NCI-H345 (cell line): ENCODE results near the gene RPS24.

Experiments used
- DNase-seq: peaks from one replicate; lab custom pipeline; 2025; lab: John Stamatoyannopoulos, UW

The RPS24 gene

DNA sequence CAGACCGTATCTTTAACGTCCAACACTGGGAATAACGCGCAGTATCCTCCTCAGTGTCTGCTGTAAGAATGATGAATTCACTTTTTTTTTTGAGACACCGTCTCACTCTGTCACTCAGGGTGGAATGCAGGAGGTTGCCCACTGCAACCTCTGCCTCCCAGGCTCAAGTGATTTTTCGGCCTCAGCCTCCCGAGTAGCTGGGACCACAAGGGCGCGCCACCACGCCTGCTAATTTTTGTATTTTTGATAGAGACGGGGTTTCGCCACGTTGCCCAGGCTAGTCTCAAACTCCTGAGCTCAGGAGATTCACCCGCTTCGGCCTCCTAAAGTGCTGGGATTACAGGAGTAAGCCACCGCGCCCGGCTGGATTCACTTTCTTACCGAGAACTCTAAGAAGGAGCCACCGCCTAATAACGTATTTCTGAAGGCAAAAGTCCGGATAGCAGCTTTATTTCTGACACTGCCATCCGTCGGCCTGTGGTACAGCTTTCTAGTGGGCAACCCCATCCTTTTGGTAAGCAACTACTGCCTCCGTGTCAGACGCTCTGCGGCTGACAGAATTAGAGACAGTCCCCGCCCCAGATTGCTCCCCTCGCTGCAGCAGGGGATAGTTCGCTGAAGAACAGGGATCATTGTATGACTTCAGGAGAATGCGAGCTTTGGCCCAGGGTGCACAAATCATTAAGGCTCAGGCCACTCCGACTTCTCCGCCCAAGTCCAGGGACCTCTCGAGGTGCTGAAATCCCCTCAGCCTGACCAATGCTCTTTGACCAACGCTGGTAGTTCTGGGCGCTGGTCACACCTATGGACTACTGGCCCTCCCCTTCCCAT is 5.0 kb upstream of the RPS24 start:
- no peak for DNase-seq

DNA sequence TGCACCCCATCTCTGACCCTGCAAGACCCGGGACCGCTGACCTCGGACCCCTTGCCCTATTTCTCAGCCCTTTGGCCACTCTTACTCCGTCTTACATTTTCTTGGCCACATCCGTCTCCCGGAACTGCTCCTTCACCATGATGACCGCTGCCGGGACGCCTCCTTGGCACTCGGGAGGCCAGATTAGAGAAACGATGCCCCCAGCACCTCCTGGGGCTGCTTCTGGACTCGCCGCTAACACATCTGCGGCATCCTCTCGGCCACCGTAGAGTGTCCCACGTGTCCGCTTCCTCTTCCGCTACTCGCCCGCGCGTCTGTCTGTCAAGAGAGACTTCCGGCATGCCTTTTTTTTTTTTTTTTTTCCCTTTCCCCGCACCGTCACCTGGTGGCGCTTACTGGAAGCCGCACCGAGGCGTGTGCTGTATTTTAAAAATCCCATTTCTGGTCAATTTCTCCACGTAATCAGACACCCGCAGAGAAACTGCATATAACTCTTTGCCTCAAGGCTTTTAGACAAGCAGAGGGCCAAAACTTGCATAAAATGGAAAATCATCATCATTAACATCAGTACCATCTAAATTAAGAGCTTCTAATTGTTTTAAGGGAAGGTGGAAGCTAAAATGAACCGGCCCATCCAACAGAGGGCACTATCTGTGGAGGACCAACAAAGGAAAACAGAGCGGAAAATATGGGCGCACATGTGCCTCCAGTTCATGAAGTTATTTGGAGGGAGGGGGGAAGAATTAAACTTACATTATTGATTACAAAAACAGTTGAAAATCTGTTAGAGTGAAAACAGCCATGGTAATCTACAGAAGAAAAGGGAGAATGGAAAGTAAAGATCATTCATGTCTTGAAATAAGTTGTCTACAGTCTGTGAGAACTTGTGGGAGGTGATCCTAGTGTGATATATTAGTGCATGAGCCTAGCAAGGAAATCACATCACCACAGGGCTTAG is 4.1 kb upstream of the RPS24 start, which contains the start of gene POLR3A:
Gene POLR3A (minus strand): TSS at position 247 of the 958 bp plus-strand sequence. CDS start 108 bp downstream, at position 139.
- DNase-seq = peak; percentile 92

DNA sequence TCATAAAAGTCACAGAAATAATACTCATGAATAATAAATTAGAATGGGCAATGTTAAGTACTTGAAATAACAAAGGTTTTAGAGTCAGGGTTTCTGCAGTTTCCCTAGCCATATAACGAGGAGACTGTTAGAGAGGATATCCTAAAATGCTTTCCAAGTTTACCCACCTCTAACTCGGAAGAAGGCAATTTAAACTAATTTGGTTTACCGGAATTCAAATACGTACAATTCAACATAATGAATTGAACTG is 351 bp upstream of the RPS24 start:
- no peak for DNase-seq

DNA sequence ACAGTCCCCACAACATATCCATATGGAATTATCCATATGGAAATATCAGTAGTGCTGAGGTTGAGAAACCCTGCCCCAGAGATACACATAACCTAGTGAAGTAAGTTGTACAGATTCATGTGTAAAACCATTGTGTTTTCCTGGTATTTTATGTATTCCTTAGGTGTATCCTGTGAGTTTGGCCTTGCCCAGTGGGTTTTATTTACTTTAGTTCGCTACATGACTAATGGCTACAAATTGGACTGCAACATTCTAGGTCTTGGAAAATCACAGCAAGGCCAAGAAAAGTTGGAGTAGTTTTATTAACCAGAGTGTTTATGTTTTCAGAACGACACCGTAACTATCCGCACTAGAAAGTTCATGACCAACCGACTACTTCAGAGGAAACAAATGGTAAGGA is 1.4 kb downstream of the RPS24 start:
- DNase-seq = no peak

DNA sequence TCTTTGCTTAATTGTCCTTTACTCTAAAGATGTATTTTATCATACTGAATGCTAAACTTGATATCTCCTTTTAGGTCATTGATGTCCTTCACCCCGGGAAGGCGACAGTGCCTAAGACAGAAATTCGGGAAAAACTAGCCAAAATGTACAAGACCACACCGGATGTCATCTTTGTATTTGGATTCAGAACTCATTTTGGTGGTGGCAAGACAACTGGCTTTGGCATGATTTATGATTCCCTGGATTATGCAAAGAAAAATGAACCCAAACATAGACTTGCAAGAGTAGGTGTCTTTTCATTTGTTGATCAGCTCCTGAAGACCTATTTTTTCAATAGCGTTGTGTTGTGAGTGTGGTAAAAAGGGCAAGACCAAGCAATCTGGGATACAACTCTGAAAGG is 1.8 kb downstream of the RPS24 start:
- no peak for DNase-seq

DNA sequence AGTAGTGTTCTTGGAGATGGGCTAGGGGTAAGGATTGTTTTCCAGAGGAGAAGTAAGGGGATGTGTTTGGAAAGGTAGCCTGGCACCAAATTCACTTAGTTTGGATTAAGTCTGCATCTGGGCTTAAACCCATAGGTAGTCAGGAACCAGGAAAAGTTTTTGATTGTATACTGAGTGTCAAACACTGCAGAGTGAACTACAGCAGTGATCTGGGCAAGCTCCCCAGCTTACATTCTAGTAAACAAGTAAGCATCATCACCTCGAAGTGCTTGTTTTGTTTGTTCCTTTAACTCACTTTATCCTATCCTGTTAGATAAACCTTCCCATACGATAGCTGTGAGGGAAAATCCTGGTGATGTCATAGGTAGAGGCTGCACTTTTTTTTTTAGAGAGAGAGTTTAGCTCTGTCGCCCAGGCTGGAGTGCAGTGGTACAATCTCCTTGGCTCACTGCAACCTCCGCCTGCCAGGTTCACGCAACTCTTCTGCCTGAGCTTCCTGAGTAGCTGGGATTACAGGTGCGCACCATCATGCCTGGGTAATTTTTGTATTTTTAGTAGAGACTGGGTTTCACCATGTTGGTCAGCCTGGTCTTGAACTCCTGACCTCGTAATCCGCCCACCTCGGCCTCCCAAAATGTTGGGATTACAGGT is 2.4 kb downstream of the RPS24 start:
- DNase-seq = no peak

DNA sequence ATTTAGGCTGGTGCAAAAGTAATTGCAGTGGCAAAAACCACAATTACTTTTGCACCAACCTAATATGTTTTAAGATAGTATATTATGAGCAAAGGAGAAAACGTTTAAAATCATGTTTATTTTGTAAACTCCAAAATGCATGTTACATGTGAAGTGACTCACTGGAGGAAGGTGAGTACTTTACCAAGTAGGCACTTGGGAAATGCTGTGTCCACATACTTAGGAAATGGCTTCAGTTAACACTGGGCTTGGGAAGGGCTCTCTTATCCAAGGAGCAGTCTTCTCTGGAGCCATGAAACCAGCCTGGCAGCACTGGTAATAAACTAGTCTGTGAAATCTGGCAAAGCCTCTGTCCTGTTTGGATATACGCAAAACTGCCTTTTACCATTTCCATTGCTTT is 4.4 kb downstream of the RPS24 start:
- DNase-seq = no peak

DNA sequence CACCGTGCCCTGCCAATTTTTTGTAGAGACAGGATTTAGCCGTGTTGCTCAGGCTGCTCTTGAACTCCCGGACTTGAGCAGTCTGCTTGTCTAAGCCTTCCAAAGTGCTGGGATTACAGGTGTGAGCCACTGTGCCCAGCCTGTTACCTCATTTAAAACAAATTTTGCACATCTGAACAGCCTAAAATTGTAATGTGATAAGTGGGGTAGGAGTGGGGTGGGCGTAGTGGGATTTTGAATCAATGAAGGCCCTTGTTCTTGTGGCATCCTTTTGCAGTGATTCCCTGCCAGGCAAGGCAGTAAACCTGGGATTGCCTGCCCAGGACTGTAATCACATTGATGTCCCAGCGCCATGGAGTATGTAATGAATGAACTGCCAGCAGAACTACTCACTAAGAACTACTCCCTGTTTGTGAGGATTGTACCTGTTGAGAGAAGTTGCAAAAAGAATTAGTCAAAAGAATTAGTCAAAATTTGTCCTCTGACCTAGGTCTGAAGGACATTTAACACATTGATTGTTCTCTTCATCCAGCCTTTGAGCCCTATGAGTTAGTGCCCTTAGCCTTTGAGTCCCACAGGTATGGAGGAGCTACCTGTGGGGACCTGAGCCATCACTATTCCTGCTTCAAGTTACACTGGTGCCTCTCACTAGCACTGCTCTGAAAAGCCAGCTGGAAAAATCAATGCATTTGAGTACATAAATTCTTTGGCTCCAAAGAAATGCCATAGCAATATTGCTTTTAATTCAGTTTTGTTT is 5.3 kb downstream of the RPS24 start:
- DNase-seq = no peak

DNA sequence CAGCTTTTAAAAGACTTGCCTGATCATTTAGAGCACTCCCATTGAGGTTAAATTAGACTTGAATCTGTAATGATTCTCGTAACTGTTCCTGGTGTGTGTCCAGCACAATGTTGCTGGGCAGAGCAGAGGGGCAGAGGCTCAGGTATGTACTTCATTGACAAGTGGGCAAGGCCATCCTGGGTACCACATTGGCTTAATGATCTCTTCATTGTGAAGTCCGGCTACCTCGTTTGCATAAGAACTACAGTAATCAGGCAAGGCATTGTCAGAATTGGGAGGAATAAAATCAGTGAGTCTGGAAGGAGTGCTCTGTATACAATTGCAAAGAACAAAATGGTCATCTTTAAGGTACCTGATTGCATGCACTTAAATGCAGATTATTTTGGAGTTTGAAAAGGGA is 6.1 kb downstream of the RPS24 start:
- DNase-seq = no peak

DNA sequence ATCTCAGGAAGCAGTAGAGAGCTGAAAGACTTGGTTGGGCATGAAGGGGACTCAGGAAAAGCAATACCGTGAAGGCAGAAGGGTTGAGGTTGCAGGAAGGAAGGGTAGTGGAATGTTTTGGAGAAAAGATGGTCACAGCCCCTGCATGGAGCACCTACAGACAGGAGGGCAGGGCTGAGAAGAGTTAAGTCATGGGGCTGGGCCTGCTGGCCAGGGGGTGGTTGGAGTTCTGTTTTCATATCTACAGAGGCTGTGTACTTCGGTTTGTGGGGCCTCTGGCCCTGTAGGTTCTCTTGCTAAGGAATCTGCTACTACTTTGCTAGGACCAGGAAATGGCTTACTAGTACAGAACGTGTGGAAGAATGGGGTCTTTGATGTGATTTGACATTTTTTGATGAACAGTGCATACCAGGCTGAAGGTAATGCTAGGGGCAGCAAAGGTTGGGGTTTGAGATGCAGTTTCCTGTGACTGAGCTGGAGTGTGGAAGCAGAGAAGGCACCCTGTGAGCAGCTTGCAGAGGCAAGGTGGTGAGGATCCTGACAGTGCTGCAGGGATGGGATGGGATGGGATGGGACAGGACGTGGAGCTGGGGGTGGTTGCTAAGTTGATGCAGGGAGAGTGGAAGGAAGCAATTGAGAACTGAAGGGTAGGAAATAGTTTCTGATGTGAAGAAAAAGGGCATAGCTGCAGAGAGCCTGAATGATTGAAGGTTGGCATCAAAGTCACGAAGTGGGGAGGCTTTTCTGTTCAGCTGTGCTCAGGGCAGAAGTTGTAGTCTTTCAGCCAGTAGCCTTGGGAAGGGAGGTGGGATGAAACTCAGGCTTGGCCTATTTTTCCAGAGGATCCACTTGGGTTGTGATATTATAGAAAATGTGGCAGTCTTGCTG is 7.8 kb downstream of the RPS24 start:
- no peak for DNase-seq

DNA sequence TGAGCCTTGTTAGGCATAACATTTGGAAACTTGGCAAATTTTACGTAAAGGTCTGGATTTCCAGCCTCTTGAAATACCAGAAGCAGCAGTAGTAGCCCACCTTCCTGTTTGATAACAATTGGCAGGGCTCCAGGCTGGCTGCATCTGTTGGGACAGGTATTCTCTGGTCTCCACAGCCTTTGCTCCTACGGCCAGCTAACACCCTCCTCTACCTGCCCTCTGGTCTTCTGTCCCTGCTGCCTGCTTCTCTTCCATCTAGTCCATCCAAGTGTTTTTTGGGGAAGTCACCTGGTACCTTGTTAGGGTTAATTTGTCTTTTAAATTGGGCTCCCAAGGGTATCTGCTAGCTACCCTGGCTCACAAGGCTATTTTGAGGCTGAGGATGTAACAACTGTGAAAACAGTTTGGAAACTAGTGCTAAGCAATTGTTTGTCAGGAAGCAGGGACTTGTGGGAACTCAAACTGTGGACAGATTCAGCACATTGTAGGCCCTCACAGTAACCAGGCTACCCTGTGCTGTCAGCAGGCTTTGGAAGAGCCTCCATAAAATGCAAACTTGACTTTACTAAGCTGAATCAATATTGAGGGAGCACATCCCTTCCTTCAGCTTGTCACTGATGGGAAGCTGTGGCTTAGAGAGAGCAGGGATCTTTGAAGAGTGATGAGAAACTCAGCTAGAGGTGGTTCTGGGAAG is 8.5 kb downstream of the RPS24 start:
- no peak for DNase-seq

DNA sequence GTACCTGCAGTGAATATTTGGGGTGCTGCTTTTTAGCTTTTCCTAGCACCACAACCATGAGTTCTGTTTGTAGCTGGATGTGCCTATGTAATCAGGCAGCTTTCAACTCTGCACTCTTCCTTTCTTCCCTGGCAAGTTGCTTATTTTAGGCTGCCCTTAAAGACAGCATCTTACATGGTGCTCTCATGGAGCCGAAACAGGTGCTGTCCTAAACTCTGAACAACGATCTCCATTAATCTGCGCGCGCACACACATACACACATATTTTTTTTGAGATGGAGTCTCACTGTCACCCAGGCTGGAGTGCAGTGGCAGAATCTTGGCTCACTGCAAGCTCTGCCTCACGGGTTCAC is 9.1 kb downstream of the RPS24 start:
- DNase-seq = no peak

DNA sequence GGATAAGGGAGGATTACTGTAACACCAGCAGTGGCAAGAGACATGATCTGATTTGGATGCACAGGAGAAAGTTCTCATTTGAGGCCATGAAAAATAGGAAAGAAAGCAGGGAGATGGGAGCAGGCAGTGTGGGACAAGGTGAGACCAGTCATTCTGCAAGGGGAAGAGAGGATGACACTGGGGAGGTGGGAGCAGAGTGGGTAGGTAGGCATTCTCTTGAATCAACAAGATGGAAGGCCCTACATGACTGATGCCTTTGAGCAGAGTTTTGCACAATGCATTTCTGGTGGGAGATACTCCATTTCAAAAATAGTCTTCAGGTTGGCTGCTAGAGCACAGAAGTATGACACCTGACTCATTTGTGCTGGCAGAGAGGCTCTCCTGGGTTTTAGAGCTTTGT is 10.5 kb downstream of the RPS24 start:
- DNase-seq = no peak

DNA sequence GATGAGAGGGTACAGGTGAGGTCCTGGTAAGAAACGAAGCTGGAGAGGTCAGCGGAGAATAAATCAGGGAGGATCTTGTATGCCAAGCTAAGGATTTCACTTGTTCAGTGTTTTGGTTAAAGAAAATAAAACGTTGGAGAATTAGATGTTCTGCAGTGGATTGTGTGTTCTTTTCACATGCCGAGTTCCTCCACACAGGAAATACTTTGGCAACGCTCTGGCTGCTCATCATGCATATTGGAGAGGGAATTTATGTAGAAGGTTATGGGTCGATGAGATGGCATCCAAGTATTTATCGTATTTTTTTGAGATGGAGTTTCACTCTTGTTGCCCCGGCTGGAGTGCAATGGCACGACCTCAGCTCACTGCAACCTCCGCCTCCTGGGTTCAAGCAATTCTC is 11.0 kb downstream of the RPS24 start:
- DNase-seq = no peak

DNA sequence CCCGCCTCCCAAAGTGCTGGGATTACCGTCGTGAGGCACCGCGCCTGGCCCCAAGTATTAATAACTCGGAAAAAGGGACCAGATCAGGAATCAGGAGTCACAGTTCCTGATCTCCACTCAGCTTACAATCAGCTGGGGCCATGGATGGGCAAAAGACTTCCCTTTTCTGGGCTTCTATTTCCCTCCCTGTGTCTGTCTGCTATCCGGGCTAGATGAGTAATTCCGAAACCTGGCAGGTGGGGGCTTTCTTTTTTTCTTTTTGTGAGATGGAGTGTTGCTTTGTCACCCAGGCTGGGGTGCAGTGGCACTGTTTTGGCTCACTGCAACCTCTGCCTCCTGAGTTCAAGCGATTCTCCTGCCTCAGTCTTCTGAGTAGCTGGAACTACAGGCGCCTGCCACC is 11.6 kb downstream of the RPS24 start:
- no peak for DNase-seq

DNA sequence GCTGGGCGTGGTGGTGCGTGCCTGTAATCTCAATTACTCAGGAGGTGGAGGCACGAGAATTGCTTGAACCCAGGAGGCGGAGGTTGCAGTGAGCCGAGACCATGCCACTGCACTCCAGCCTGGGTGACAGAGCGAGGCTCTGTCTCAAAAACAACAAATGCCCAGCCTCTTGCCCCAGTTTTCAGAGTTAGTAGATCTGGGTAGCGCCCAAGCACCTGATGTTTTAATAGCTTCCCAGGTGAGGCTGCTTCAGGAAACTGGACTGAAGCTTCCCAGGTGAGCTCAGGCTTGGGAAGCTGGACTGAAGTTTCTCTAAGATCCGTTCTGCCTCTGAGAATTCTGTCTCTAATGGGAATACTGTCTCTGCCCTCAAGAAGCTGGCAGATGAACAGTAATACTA is 12.2 kb downstream of the RPS24 start:
- no peak for DNase-seq

DNA sequence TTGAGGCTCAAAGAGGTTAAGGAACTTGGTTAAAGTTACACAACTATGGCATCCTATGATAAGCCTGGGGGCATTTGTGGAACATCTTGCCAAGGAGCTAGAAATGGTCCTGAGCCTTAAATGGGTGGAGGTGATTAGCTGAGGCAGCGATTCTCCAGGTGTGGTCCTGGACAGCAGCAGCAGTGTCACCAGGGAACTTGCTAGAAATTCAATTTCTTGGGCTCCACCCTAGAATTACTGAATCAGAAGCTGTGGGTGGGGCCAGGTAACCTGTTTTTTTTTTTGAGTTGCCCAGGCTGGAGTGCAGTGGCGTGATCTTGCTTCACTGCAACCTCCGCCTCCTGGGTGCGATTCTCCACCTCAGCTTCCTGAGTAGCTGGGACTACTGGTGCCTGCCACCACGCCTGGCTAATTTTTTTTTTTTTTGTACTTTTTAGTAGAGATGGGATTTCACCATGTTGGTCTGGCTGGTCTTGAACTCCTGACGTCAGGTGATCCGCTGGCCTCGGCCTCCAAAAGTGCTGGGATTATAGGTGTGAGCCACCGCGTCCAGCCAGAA is 13.1 kb downstream of the RPS24 start:
- no peak for DNase-seq

DNA sequence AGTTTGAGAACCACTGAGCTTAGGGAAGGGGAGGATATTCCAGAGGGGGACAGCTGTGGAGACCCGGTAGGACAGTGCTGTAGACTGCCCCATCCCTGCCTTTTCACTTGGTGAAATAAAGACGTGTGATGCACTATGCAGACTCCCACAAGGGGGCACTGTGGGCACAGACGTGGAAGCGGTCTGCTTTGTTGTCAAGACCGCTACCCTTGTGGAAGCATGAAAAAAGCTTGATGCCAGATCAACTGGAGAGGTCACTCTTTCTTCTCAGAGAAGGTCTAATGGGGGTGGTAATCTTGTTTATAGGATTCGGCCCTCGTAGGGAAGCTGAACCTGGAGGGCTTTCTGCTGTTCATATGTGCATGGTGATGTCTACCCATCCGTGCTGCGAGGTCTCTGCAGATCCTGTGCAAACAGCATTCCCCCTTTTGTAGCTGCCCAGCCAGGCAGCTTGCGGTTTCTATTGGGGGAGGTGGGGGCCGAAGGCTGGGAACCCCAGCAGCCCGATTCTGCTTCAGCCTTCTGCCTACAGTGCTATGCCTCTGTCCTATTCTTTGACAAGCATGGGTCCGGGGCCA is 13.7 kb downstream of the RPS24 start:
- peak; percentile 77 for DNase-seq

DNA sequence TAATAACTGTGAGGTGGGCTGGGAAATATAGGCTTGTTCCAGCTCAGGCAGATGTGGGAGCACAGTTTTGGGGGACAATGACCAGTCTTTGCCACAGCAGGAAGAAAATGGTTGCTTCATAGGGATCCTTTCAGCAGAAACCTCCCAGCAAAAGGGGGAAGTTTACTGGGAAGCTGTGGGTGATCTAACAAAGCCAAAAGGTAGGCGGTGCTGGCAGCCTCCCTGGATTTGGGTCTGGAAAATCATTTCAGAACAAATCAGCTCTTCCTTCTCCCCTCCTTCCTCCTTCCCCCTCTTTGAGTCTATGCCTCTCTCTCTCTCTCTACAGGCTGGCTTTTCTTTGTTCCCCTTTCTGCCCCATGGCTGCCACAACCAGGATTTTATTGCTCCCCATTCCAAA is 16.2 kb downstream of the RPS24 start:
- no peak for DNase-seq
